K562 (cell line): ENCODE measurements around the gene SPATA2. TPM values are rescaled to one million over a fixed set of nuclear protein-coding genes. Genes with fewer than 3 reads are reported as not detected.

Experiments
- ATAC-seq: fragments of 200-7000 bp; cut with Tn5 transposase; 3 replicates; pipeline ENCODE4 v1.9.1; 2020; ENCODE audit warnings: moderate library complexity
- BruUV-seq: library from RNA; stranded (reverse); fragments of 400-500 nt; replicated peaks from 2 replicates; lab custom pipeline; 2021; lab: Mats Ljungman, UMichigan
- CTCF ChIA-PET: fragments of 300-600 bp; formaldehyde crosslinking; extraction: SDS; loops from one replicate; lab custom pipeline; 2021; ENCODE audit warnings: low intra/inter-chr PET ratio; lab: Yijun Ruan, JAX
- POLR2A ChIA-PET: fragments of 300-600, 350-650 bp; sonication (Branson Sonifier 250); formaldehyde crosslinking; extraction: SDS; loops from one replicate; lab custom pipeline; 2021; ENCODE audit warnings: antibody characterized with exemption, inconsistent platforms; lab: Yijun Ruan, JAX
- DNase-seq, 4 experiments: peaks; one replicate each; pipeline versions ENCODE4 v3.0.0 to v3.0.0-alpha.2; 2011 to 2018; ENCODE audit warnings: low spot score in 3 of 4, mixed read lengths in 3 of 4; ENCODE audit errors: extremely low read depth in 1 of 4
- FAIRE-seq: peaks from 2 replicates; lab custom pipeline; 2011; peaks lifted over from hg19 to GRCh38; lab: Jason Lieb, UNC
- H2AFZ ChIP-seq: 2 replicates; pipeline ENCODE4 v1.6.0; 2011; ENCODE audit warnings: low read depth, low read length, control low read depth, inconsistent platforms
- H3K27ac ChIP-seq: fragments of 200-600 bp; 3 replicates; pipeline ENCODE4 v1.8.0; 2011; ENCODE audit warnings: low read depth, mild to moderate bottlenecking, control low read depth, inconsistent platforms, low read length, moderate library complexity, mixed read lengths; ENCODE audit errors: extremely low read depth
- H3K27me3 ChIP-seq, 2 experiments: fragments of 300-600 bp in 1 of 2; 2 replicates in 1 of 2; 3 replicates in 1 of 2; pipeline versions ENCODE4 v1.6.0 to v1.8.0; 2011; ENCODE audit warnings: inconsistent platforms in 2 of 2, low read length in 2 of 2, mild to moderate bottlenecking in 1 of 2, mixed read lengths in 1 of 2, moderate library complexity in 1 of 2; ENCODE audit not compliant: control insufficient read depth in 2 of 2, insufficient read depth in 2 of 2
- H3K36me3 ChIP-seq: fragments of 300-600 bp; 3 replicates; pipeline ENCODE4 v1.8.0; 2011; ENCODE audit warnings: mild to moderate bottlenecking, low read length, inconsistent platforms; ENCODE audit not compliant: control insufficient read depth, insufficient read depth
- H3K4me1 ChIP-seq, 2 experiments: fragments of 200-600 bp in 1 of 2; replicated peaks in 1 of 2; 2 replicates in 1 of 2; 3 replicates in 1 of 2; pipeline versions ENCODE4 v1.5.1 to v1.8.0; 2011; ENCODE audit warnings: inconsistent platforms in 2 of 2, low read length in 2 of 2, mild to moderate bottlenecking in 1 of 2, mixed read lengths in 1 of 2, moderate library complexity in 1 of 2; ENCODE audit not compliant: control insufficient read depth in 2 of 2, insufficient read depth in 2 of 2
- H3K4me2 ChIP-seq: 2 replicates; pipeline ENCODE4 v1.6.1; 2011; ENCODE audit warnings: low read length, control low read depth, inconsistent platforms, mixed read lengths; ENCODE audit not compliant: insufficient read depth
- H3K4me3 ChIP-seq: fragments of 200-600 bp; sonication (generic), shearing (Covaris generic); 2 replicates; pipeline ENCODE4 v1.5.1; 2016; ENCODE audit warnings: control low read depth, inconsistent platforms
- H3K79me2 ChIP-seq: fragments of 200-600 bp; 3 replicates; pipeline ENCODE4 v1.8.0; 2011; ENCODE audit warnings: low read length, inconsistent platforms; ENCODE audit not compliant: control insufficient read depth, insufficient read depth
- H3K9ac ChIP-seq, 2 experiments: 2 replicates each; pipeline versions ENCODE4 v1.6.0 to v1.6.1; 2011; ENCODE audit warnings: low read depth in 2 of 2, low read length in 2 of 2, control low read depth in 1 of 2, inconsistent platforms in 1 of 2, mild to moderate bottlenecking in 1 of 2, mixed read lengths in 1 of 2; ENCODE audit not compliant: insufficient read depth in 1 of 2
- H3K9me1 ChIP-seq: one replicate; pipeline ENCODE4 v1.6.0; 2011; ENCODE audit warnings: inconsistent platforms, mild to moderate bottlenecking, low read length, moderate library complexity; ENCODE audit not compliant: control insufficient read depth, insufficient read depth
- H3K9me3 ChIP-seq: replicated peaks from 2 replicates; pipeline ENCODE4 v1.5.1; 2011; ENCODE audit warnings: low read depth, low read length, inconsistent platforms; ENCODE audit not compliant: control insufficient read depth, insufficient read depth
- H4K20me1 ChIP-seq: replicated peaks from 2 replicates; pipeline ENCODE4 v1.6.1; 2011; ENCODE audit warnings: low read length, inconsistent platforms, mixed read lengths; ENCODE audit not compliant: control insufficient read depth, insufficient read depth
- HDAC6 ChIP-seq: IDR thresholded peaks from 2 replicates; pipeline ENCODE4 v1.6.1; 2012; ENCODE audit warnings: low read depth, mild to moderate bottlenecking, control low read depth, inconsistent platforms, low read length, moderate library complexity
- MTA1 ChIP-seq: fragments of 450-650 bp; IDR thresholded peaks from 2 replicates; pipeline ENCODE4 v1.6.1; 2017; ENCODE audit warnings: borderline replicate concordance
- MYNN ChIP-seq, 2 experiments: sonication (generic); formaldehyde crosslinking in 1 of 2; IDR thresholded peaks; 2 replicates each; pipeline versions ENCODE4 v1.5.0 to v1.6.1; 2016 to 2020; ENCODE audit warnings: antibody characterized with exemption in 1 of 2, missing genetic modification reagents in 1 of 2
- XRCC3 ChIP-seq: fragments of 450-650 bp; IDR thresholded peaks from 2 replicates; pipeline ENCODE4 v1.6.1; 2017; ENCODE audit warnings: mild to moderate bottlenecking, moderate library complexity
- ZKSCAN3 ChIP-seq: fragments of 250-450 bp; sonication (Bioruptor Pico); IDR thresholded peaks from 2 replicates; pipeline ENCODE4 v1.4.0; 2020
- WGBS: fragments of 100-300 bp; shearing (Covaris generic); methylation state at CpG from one replicate; pipeline ENCODE4 v1.1.6; 2016; ENCODE audit warnings: low coverage, mixed read lengths; ENCODE audit not compliant: insufficient coverage; ENCODE audit errors: missing lambda C conversion rate; 5-methylcytosine and 5-hydroxymethylcytosine counted together
- in situ Hi-C: fragments of 300-500 bp; cut with MboI; formaldehyde crosslinking; loops from 4 replicates; pipeline ENCODE4 v1.15.0; 2018; ENCODE audit warnings: inconsistent platforms, mixed read lengths
- intact Hi-C: fragments of 100-400 bp; cut with micrococcal nuclease; formaldehyde crosslinking; loops from 2 replicates; pipeline ENCODE4 v1.14.2; 2022
- polyA plus RNA-seq, 8 experiments: library from polyadenylated mRNA; depleted of rRNA in 4 of 8; stranded (reverse) in 5 of 8; unstranded in 3 of 8; fragments of >200 nt; fragmentation: Nextera tagmentation in 2 of 8; fragmentation: Illumina TruSeq in 1 of 8; extraction: Ambion mirVana in 2 of 8; extraction: Trizol in 1 of 8; gene quantifications; 2 replicates each; pipeline versions ENCODE4 v1.2.1 to v1.2.3, GENCODE V29; 2011 to 2014; ENCODE audit warnings: inconsistent platforms in 1 of 8, missing spikeins in 1 of 8
- total RNA-seq, 7 experiments: library from RNA; depleted of rRNA in 6 of 7; stranded (reverse); fragments of >200 nt in 6 of 7; fragmentation: Illumina TruSeq in 2 of 7; extraction: Trizol in 2 of 7; gene quantifications; 2 replicates each; pipeline versions ENCODE4 v1.2.1 to v1.2.3, GENCODE V29; 2011 to 2021; ENCODE audit warnings: low replicate concordance in 1 of 7
- TF ChIP-seq, protein P1 (sequence below): sonication (generic); IDR thresholded peaks from 2 replicates; pipeline ENCODE4 v1.6.1; 2016
- TF ChIP-seq, protein P2 (sequence below): fragments of 250-450 bp; sonication (Bioruptor Pico); IDR thresholded peaks from 2 replicates; pipeline ENCODE4 v1.8.0; 2021; ENCODE audit warnings: moderate library complexity, mild to moderate bottlenecking, inconsistent platforms

The SPATA2 gene
- total and polyA plus RNA-seq, 9 of the 15 experiments (the other 6 are each of a cell fraction or from before 2014, with no cell fraction given), result 0.46 to 8.2 (median 2.7) TPM

DNA sequence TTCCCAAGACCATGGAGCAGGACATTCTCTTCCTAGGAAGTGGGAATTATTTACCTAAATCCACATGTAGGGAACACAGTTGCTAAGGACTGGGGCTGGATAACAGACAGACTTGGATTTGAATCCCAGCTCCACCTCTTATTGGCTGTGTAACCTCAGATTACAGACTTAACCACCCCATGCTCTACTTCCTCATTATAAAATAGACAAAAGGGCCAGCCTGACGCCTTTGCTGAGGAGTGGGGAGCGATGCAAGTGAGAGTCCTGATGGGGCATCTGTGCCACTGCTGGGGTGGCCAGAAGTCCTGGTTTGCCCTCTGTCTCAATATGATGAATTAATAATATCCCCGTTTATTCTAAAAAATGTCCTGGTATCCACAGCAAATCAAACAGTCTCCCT is 46.8 kb downstream of the SPATA2 start:
- Histone ChIP-seq H3K36me3 (peaks cover 16% of the 10 kb centered on the region; the same call in 2 of the 3 replicates), H4K20me1 (no peaks in the 10 kb centered on the region), H3K9me3 (no peaks in the 10 kb centered on the region), H3K9ac (peak overlapping the region in 1 of 2 experiments; percentile 74; a peak in 1 of 4 replicates), H3K4me3 (no peak overlapping the region), H3K79me2 (no peaks in the 10 kb centered on the region), H3K9me1 (no peaks in the 10 kb centered on the region), H3K27ac (0 out of 3 replicates have a peak overlapping the region, but pooled peaks have one; percentile 15), H2AFZ (0 out of 2 replicates have a peak overlapping the region, but pooled peaks have one; percentile 15), H3K27me3 (no peaks in the 10 kb centered on the region), H3K4me1 (peaks cover 6 to 20% of the 10 kb centered on the region in 2 experiments; a peak in 4 of 5 replicates), H3K4me2 (no peak overlapping the region)
- DNase-seq, result no peak
- TF ChIP-seq, protein P1, sequence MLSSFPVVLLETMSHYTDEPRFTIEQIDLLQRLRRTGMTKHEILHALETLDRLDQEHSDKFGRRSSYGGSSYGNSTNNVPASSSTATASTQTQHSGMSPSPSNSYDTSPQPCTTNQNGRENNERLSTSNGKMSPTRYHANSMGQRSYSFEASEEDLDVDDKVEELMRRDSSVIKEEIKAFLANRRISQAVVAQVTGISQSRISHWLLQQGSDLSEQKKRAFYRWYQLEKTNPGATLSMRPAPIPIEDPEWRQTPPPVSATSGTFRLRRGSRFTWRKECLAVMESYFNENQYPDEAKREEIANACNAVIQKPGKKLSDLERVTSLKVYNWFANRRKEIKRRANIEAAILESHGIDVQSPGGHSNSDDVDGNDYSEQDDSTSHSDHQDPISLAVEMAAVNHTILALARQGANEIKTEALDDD, result 0 out of 2 replicates have a peak, but pooled peaks have one; percentile 15
- TF ChIP-seq MTA1 (no peak), HDAC6 (no peak), XRCC3 (no peak), ZKSCAN3 (CRISPR knock-in tag) (no peak), MYNN (IDR thresholded peaks at IDR 0.05) (no peak), MYNN (CRISPR knock-in tag; IDR thresholded peaks at IDR 0.05) (no peak)
- TF ChIP-seq, protein P2, sequence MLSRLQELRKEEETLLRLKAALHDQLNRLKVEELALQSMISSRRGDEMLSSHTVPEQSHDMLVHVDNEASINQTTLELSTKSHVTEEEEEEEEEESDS (CRISPR knock-in tag), result no peak
- WGBS, result 40% methylated on average over 3 of the region's 3 CpGs
- ATAC-seq, result peak; percentile 71
- CTCF ChIA-PET, result no interaction called here
- in situ Hi-C loops (no loop called here), intact Hi-C loops (no loop called here)
- POLR2A ChIA-PET, result no interaction called here
- BruUV-seq, result no TSS peak
- FAIRE-seq, result peak; percentile 29
